HEK293 (cell line): ENCODE data around the gene PKMYT1.

Source experiments
- CTCF ChIA-PET: fragments of 350-600 bp; formaldehyde crosslinking; extraction: SDS; loops from one replicate; lab custom pipeline; 2021; ENCODE audit warnings: antibody characterized with exemption; lab: Yijun Ruan, JAX
- POLR2A ChIA-PET: fragments of 300-600 bp; formaldehyde crosslinking; extraction: SDS; loops from one replicate; lab custom pipeline; 2020; ENCODE audit warnings: antibody characterized with exemption, inconsistent platforms; lab: Yijun Ruan, JAX
- H3K27ac ChIP-seq: fragments of 200-500 bp; sonication (Bioruptor generic); 2 replicates; pipeline ENCODE4 v1.5.1; 2014; ENCODE audit warnings: low read depth, low read length, control low read depth, inconsistent platforms; ENCODE audit errors: extremely low read depth
- H3K36me3 ChIP-seq, 2 experiments: fragments of 200-500 bp in 1 of 2; sonication (Bioruptor generic) in 1 of 2; 1 replicate in 1 of 2; 2 replicates in 1 of 2; pipeline ENCODE4 v1.5.1; 2014 to 2017; ENCODE audit warnings: inconsistent platforms in 2 of 2, low read length in 2 of 2; ENCODE audit not compliant: control insufficient read depth in 2 of 2, insufficient read depth in 1 of 2
- H3K4me1 ChIP-seq: fragments of 200-500 bp; sonication (Bioruptor generic); 2 replicates; pipeline ENCODE4 v1.5.1; 2014; ENCODE audit warnings: mild to moderate bottlenecking, low read length, inconsistent platforms; ENCODE audit not compliant: control insufficient read depth, insufficient read depth
- H3K4me3 ChIP-seq: 2 replicates; pipeline ENCODE4 v1.5.1; 2011; ENCODE audit warnings: low read depth, mild to moderate bottlenecking, control low read depth, low read length, moderate library complexity
- H3K9me3 ChIP-seq: fragments of 200-500 bp; sonication (Bioruptor generic); 2 replicates; pipeline ENCODE4 v1.5.1; 2014; ENCODE audit warnings: low read depth, low read length, inconsistent platforms; ENCODE audit not compliant: control insufficient read depth, insufficient read depth
- CTCF ChIP-seq: fragments of 450-650 bp; formaldehyde crosslinking; IDR thresholded peaks from 2 replicates; pipeline ENCODE4 v1.5.1; 2016; ENCODE audit warnings: missing biosample characterization, missing genetic modification characterization
- FEZF1 ChIP-seq: fragments of 450-650 bp; formaldehyde crosslinking; IDR thresholded peaks from 2 replicates; pipeline ENCODE4 v1.5.1; 2016; ENCODE audit warnings: missing biosample characterization, missing genetic modification characterization
- GLI2 ChIP-seq: fragments of 450-650 bp; formaldehyde crosslinking; IDR thresholded peaks from 2 replicates; pipeline ENCODE4; 2017; ENCODE audit warnings: missing biosample characterization, missing genetic modification characterization, low read depth, borderline replicate concordance
- KLF1 ChIP-seq: fragments of 450-650 bp; formaldehyde crosslinking; IDR thresholded peaks from 2 replicates; pipeline ENCODE4 v1.5.1; 2016; ENCODE audit warnings: missing biosample characterization, missing genetic modification characterization
- KLF7 ChIP-seq: fragments of 450-650 bp; formaldehyde crosslinking; IDR thresholded peaks from 2 replicates; pipeline ENCODE4 v1.5.1; 2016; ENCODE audit warnings: missing biosample characterization, missing genetic modification characterization, borderline replicate concordance
- SETDB1 ChIP-seq: IDR thresholded peaks from one replicate; pipeline ENCODE4 v1.6.1; 2017; ENCODE audit warnings: mild to moderate bottlenecking, low read length, moderate library complexity, mixed read lengths; ENCODE audit not compliant: insufficient read length
- ZBTB8A ChIP-seq: fragments of 450-650 bp; formaldehyde crosslinking; IDR thresholded peaks from 2 replicates; pipeline ENCODE4 v1.5.1; 2016; ENCODE audit warnings: missing biosample characterization, missing genetic modification characterization
- ZEB2 ChIP-seq: fragments of 450-650 bp; formaldehyde crosslinking; IDR thresholded peaks from 2 replicates; pipeline ENCODE4 v1.5.1; 2016; ENCODE audit warnings: missing biosample characterization, missing genetic modification characterization
- ZFP3 ChIP-seq: fragments of 450-650 bp; formaldehyde crosslinking; IDR thresholded peaks from 2 replicates; pipeline ENCODE4 v1.5.1; 2016; ENCODE audit warnings: low read depth, missing biosample characterization, missing genetic modification characterization
- ZNF114 ChIP-seq: fragments of 450-650 bp; formaldehyde crosslinking; IDR thresholded peaks from 2 replicates; pipeline ENCODE4 v1.5.0; 2017; ENCODE audit warnings: missing biosample characterization, missing genetic modification characterization
- ZNF133 ChIP-seq: fragments of 450-650 bp; formaldehyde crosslinking; IDR thresholded peaks from 2 replicates; pipeline ENCODE4 v1.5.1; 2016; ENCODE audit warnings: missing biosample characterization, missing genetic modification characterization
- ZNF146 ChIP-seq: fragments of 450-650 bp; formaldehyde crosslinking; IDR thresholded peaks from 2 replicates; pipeline ENCODE4 v1.5.1; 2016; ENCODE audit warnings: missing biosample characterization, missing genetic modification characterization
- ZNF148 ChIP-seq: fragments of 450-650 bp; formaldehyde crosslinking; IDR thresholded peaks from 2 replicates; pipeline ENCODE4 v1.5.0; 2017; ENCODE audit warnings: missing biosample characterization, missing genetic modification characterization, borderline replicate concordance
- ZNF174 ChIP-seq: fragments of 450-650 bp; formaldehyde crosslinking; IDR thresholded peaks from 2 replicates; pipeline ENCODE4 v1.5.0; 2017; ENCODE audit warnings: missing biosample characterization, mild to moderate bottlenecking, missing genetic modification characterization
- ZNF175 ChIP-seq: fragments of 450-650 bp; formaldehyde crosslinking; IDR thresholded peaks from 2 replicates; pipeline ENCODE4 v1.5.1; 2016; ENCODE audit warnings: missing biosample characterization, missing genetic modification characterization
- ZNF18 ChIP-seq: fragments of 450-650 bp; formaldehyde crosslinking; IDR thresholded peaks from 2 replicates; pipeline ENCODE4 v1.5.1; 2016; ENCODE audit warnings: missing biosample characterization, missing genetic modification characterization
- ZNF202 ChIP-seq: fragments of 450-650 bp; formaldehyde crosslinking; IDR thresholded peaks from 2 replicates; pipeline ENCODE4 v1.5.1; 2016; ENCODE audit warnings: missing biosample characterization, missing genetic modification characterization, borderline replicate concordance
- ZNF214 ChIP-seq: fragments of 450-650 bp; formaldehyde crosslinking; IDR thresholded peaks from 2 replicates; pipeline ENCODE4 v1.5.1; 2017; ENCODE audit warnings: missing biosample characterization, mild to moderate bottlenecking, missing genetic modification characterization, borderline replicate concordance
- ZNF221 ChIP-seq: fragments of 450-650 bp; formaldehyde crosslinking; IDR thresholded peaks from 2 replicates; pipeline ENCODE4 v1.5.1; 2017; ENCODE audit warnings: missing biosample characterization, missing genetic modification characterization, borderline replicate concordance
- ZNF239 ChIP-seq: fragments of 450-650 bp; formaldehyde crosslinking; IDR thresholded peaks from 2 replicates; pipeline ENCODE4 v1.5.1; 2016; ENCODE audit warnings: missing biosample characterization, missing genetic modification characterization
- ZNF302 ChIP-seq: fragments of 450-650 bp; formaldehyde crosslinking; IDR thresholded peaks from 2 replicates; pipeline ENCODE4 v1.5.1; 2016; ENCODE audit warnings: missing biosample characterization, missing genetic modification characterization, low read depth
- ZNF324 ChIP-seq: fragments of 450-650 bp; formaldehyde crosslinking; IDR thresholded peaks from 2 replicates; pipeline ENCODE4 v1.5.1; 2016; ENCODE audit warnings: missing biosample characterization, missing genetic modification characterization
- ZNF37A ChIP-seq: fragments of 450-650 bp; IDR thresholded peaks from 2 replicates; pipeline ENCODE4 v1.5.1; 2018; ENCODE audit warnings: missing biosample characterization, missing genetic modification characterization
- ZNF658 ChIP-seq: fragments of 450-650 bp; formaldehyde crosslinking; IDR thresholded peaks from 2 replicates; pipeline ENCODE4; 2016; ENCODE audit warnings: missing biosample characterization, missing genetic modification characterization
- ZNF701 ChIP-seq: fragments of 450-650 bp; formaldehyde crosslinking; IDR thresholded peaks from 2 replicates; pipeline ENCODE4 v1.5.1; 2016; ENCODE audit warnings: missing biosample characterization, missing genetic modification characterization
- ZNF76 ChIP-seq: fragments of 450-650 bp; formaldehyde crosslinking; IDR thresholded peaks from 2 replicates; pipeline ENCODE4; 2016; ENCODE audit warnings: low read depth, missing biosample characterization, missing genetic modification characterization, borderline replicate concordance
- ZNF792 ChIP-seq: fragments of 450-650 bp; formaldehyde crosslinking; IDR thresholded peaks from 2 replicates; pipeline ENCODE4 v1.5.1; 2016; ENCODE audit warnings: missing biosample characterization, missing genetic modification characterization
- ZSCAN16 ChIP-seq: fragments of 450-650 bp; formaldehyde crosslinking; IDR thresholded peaks from 2 replicates; pipeline ENCODE4 v1.5.1; 2016; ENCODE audit warnings: missing biosample characterization, missing genetic modification characterization

Gene PKMYT1

GRCh38 chr16:2992383-2993081 lies 12.3 kb upstream of the PKMYT1 start (continued):
- TF ChIP-seq ZNF146 (tag by site-specific recombination) = no peak
- TF ChIP-seq ZSCAN16 (tag by site-specific recombination) = no peak

- POLR2A ChIA-PET = interaction anchor here (1.0 kb wide), 1 partner anchor 115 kb away, joined by 4 read pairs; no protein-coding TSS in a partner anchor
- no peaks in the 10 kb centered on the region; the same call in 1 of the 2 replicates for H3K4me1 ChIP-seq
- H3K36me3 ChIP-seq = no peaks in the 10 kb centered on the region
- no peak overlapping the region for H3K4me3 ChIP-seq
- TF ChIP-seq ZNF37A = no peak
- no peak for TF ChIP-seq ZFP3 (tag by site-specific recombination)
- TF ChIP-seq FEZF1 (tag by site-specific recombination) = no peak
- TF ChIP-seq KLF7 (tag by site-specific recombination) = no peak
- no peak for TF ChIP-seq ZNF701 (tag by site-specific recombination)
- no peak for TF ChIP-seq ZNF221
- TF ChIP-seq, all 188 proteins: peak for 0
- H3K9me3 ChIP-seq = no peaks in the 10 kb centered on the region
- CTCF ChIA-PET = interaction anchor here (0.9 to 1.6 kb wide), 3 partner anchors 12 to 40 kb away, joined by 3 to 4 read pairs (median 3); no protein-coding TSS in a partner anchor
- H3K27ac ChIP-seq = no peak overlapping the region
These were observed 11.5 kb upstream of the PKMYT1 start for GRCh38 chr16:2991566-2992261.

GRCh38 chr16:2990891-2991290 lies 10.6 kb upstream of the PKMYT1 start:
- TF ChIP-seq ZNF324 (tag by site-specific recombination) (no peak), KLF1 (tag by site-specific recombination) (no peak), SETDB1 (no peak), ZNF175 (tag by site-specific recombination) (no peak), ZBTB8A (tag by site-specific recombination) (no peak), CTCF (no peak), ZNF658 (tag by site-specific recombination) (no peak), ZEB2 (tag by site-specific recombination) (no peak), ZNF114 (no peak), ZNF792 (tag by site-specific recombination) (no peak), ZNF214 (no peak), ZNF148 (tag by site-specific recombination) (no peak), ZNF202 (tag by site-specific recombination) (no peak), ZNF239 (tag by site-specific recombination) (no peak), ZNF18 (no peak), ZNF76 (tag by site-specific recombination) (no peak), GLI2 (tag by site-specific recombination) (no peak), ZNF174 (no peak), ZNF302 (tag by site-specific recombination) (no peak), ZNF133 (no peak)
- ChIA-PET CTCF (interaction anchor here (1.6 kb wide), 1 partner anchor 38 kb away, joined by 4 read pairs; no protein-coding TSS in a partner anchor), POLR2A (interaction anchor here (1.0 kb wide), 1 partner anchor 116 kb away, joined by 4 read pairs; no protein-coding TSS in a partner anchor)
- H3K4me1 ChIP-seq = no peaks in the 10 kb centered on the region; the same call in 1 of the 2 replicates
- no peak overlapping the region for H3K4me3 ChIP-seq
- H3K9me3 ChIP-seq = no peaks in the 10 kb centered on the region
- H3K36me3 ChIP-seq = no peaks in the 10 kb centered on the region
- H3K27ac ChIP-seq = no peak overlapping the region
